NCI-H2081 treated with DMSO at 0.1 percent for 48 hours (cell line): Measurements from ENCODE around the gene NPY4R2.
"Not testable (repeated sequence)": the region's sequence is repeated elsewhere in the genome, so short reads cannot be mapped to it uniquely, and the experiment has no call there.

Source experiments
- DNase-seq: peaks from one replicate; lab custom pipeline; 2025; lab: John Stamatoyannopoulos, UW

NPY4R2 gene

DNA sequence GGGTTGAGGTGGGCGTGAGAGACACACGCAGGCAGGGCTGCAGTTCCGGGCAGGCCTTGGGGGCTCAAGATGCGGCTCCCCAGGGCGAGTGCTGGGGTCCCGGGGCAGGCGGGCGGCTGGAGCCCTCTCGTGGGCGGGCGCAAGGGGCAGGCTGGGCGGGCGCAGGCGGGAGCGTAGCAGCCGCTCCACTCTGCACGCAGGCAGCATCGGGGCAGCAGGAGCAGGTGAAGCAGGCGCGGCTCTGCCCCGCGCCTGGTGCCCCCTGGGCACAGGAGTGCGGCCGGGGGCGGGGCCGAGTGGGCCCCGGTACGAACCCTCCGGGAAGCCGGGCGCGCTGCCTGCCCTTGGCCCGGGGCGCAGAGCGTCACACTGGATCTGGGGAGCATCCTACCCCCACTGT is at the start of gene NPY4R2:
Gene NPY4R2 (plus strand): TSS at position 188 of the 400 bp plus-strand sequence. CDS start 3,326 bp downstream, outside the sequence.
- DNase-seq = not testable (repeated sequence)

GRCh38 chr10:47870887-47871286 is 47.6 kb upstream of the NPY4R2 start:
- not testable (repeated sequence) for DNase-seq

- DNase-seq = not testable (repeated sequence)
These were observed 46.8 kb upstream of the NPY4R2 start for GRCh38 chr10:47871485-47872180.

DNA sequence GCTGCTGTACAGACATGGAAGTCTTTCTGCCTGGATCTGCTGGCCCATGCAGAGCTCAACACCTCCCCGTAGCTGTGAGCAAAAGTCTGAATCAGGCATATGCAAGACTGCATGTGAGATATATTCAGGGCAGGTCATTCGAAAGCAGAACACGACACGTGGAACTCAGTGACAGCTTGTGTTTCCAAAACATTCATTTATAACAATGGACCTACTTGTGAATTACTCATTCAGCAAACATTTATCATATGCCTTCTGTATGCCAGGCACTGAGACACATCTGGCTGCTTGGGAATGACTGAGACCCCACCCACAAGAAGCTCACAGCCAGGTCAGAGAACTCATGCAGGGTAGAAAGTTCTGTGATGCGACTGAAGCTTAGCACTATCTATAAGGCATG is 46.2 kb upstream of the NPY4R2 start:
- DNase-seq = not testable (repeated sequence)

DNA sequence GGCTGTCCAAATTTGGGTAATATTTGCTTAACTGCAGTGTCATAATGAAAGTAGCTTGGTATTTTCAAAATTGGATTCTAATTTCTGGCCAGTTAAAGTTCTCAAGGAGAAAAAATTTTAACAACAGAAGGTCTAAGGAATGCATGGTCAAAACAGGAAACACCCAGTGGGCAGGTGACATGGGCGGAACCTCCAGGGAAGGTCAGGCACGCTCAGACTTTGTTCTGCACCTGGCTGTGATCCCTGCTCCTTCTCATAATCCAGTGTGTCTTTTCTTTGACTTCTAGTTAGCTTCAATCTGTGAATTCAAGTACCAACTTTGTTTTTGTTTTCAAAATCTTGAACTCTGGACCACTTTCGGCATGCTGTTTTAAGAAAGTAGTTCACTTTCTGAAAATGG is 34.2 kb upstream of the NPY4R2 start:
- DNase-seq = not testable (repeated sequence)

- not testable (repeated sequence) for DNase-seq
These were observed 33.5 kb upstream of the NPY4R2 start for GRCh38 chr10:47884934-47885333.

DNA sequence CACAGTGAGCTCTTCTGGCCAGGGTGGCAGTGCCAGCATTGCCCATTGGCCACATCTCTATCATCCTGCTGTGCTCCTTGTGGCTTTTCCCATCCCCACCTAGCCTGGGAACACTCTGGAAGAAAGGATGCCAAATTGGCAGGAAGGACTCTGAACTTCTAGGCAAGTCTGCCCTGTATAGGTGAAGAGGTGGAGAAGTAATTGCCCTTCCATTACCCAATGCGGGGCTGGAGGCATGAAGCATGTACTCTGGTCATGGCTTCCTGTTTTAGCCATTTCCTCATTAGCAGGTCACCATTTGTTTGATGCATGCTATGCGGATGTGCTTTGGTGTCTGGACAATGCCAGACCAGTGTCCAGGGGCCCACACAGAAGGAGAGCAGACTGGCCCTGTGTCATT is 32.1 kb upstream of the NPY4R2 start:
- DNase-seq = not testable (repeated sequence)

DNA sequence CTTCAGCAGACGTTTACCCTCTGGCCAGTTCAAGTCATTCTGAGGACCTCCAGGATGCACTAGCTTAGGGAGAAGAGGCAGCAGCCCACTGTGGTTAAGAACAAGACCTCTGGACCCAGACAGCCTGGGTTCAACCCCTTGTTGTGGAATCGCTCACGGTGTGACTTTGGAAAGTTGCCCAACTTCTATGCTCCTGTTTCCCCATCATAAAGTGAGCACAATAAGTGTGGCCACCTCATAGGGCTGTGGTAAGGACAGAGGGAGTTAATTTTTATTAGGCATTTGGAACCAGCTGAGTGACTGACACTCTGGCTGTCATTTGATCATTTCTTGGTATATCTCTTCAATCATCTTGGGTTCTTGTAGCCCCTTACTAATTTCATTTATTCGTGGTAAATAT is 31.6 kb upstream of the NPY4R2 start:
- DNase-seq = not testable (repeated sequence)

GRCh38 chr10:47890737-47891136 is 27.7 kb upstream of the NPY4R2 start:
- DNase-seq = not testable (repeated sequence)

- not testable (repeated sequence) for DNase-seq
These were observed 25.8 kb upstream of the NPY4R2 start for GRCh38 chr10:47892494-47893261.

DNA sequence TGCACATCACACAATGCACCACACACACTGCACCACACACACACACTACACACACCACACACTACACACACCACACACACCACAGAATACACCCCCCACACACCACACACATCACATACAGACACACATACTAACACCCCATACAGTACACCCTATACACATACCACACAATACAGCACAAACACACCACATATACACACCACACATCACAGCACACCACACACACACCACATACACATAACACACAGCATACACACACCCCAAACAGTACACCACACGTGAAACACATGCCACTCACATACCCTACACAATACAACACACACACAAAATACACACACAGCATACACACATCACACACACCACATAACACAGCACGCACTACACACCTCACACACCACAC is 23.9 kb upstream of the NPY4R2 start:
- not testable (repeated sequence) for DNase-seq

- DNase-seq = not testable (repeated sequence)
These were observed 20.6 kb upstream of the NPY4R2 start for GRCh38 chr10:47897813-47898212.

DNA sequence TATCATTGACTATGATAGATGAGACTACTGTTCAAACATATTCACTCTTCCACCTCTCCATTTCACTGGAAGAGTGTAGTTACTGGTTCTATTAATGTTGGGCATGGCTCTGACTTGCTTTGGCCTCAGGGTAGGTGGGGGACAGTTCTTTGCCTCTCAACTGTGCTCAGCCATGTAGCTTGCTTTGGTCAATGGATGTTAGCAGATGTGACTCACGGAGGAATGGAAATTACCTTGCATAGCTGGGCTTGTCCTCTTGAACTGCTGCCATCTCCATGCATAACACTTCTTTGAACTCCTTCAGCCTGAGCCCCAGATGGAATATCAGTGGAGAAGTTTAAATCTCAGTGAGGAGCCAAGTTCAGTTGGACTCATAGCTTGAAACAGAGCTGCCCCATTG is 9.1 kb upstream of the NPY4R2 start:
- DNase-seq = not testable (repeated sequence)

DNA sequence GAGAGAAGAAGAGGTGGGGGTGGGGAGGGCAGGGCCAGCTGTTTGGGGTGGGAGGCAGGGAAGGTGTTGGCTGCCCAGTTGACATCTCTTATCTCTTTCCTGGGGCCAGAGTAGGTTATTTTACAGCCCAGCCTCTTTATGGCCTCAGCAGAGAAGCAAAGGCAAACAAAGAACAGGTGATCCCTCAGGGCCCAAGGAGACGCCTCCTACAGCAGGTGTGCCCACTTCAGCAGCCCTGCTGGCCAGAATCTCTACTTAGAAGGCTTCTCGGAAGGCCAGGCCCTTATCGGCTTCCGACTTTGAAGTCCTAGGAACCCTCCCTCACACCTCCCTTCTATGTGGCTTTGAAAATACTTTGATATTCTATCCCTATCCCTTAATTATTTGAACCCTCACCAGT is 8.0 kb upstream of the NPY4R2 start:
- not testable (repeated sequence) for DNase-seq

DNA sequence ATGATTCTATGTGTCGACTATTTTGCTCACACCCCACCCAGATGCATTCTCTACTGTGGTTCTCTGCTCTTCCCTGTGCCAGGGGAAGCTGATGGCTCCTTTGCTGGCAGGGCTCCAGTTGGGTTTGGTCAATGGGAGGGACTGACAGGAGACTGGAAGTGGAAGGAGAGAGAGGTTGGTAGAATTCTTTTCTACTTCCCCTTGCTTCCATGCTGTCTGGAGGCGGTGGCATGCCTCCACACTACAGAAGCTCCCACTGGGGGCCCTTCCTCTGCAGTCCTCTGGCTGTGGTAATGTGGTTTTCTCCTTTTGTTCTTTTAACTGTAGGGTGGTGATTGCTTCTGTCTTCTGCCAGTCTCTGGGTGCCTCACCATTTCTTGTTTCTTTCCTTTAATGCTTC is 4.4 kb upstream of the NPY4R2 start:
- not testable (repeated sequence) for DNase-seq

GRCh38 chr10:47915849-47916548 is 2.5 kb upstream of the NPY4R2 start:
- DNase-seq = not testable (repeated sequence)

DNA sequence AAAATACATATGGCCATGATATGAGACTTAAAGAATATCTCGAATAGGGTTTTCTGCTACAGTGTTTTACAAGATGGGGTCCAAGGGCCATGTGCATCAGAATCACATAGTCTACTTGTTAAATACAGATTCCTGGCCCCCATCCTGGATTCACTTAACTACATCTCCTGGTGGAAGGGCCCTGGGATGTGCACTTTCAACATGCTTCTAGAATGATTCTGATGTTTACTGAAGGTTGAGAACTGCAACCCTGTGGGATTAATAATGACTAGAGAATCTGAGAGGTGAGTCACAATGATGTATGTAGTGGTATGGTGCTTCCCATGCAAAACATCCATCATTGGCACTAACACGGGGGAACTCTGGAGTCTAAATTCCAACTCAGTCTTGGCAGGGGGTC is 2.1 kb downstream of the NPY4R2 start:
- DNase-seq = not testable (repeated sequence)

- not testable (repeated sequence) for DNase-seq
These were observed 4.0 kb downstream of the NPY4R2 start for GRCh38 chr10:47922503-47922902.

GRCh38 chr10:47924628-47925027 is 6.2 kb downstream of the NPY4R2 start:
- not testable (repeated sequence) for DNase-seq

DNA sequence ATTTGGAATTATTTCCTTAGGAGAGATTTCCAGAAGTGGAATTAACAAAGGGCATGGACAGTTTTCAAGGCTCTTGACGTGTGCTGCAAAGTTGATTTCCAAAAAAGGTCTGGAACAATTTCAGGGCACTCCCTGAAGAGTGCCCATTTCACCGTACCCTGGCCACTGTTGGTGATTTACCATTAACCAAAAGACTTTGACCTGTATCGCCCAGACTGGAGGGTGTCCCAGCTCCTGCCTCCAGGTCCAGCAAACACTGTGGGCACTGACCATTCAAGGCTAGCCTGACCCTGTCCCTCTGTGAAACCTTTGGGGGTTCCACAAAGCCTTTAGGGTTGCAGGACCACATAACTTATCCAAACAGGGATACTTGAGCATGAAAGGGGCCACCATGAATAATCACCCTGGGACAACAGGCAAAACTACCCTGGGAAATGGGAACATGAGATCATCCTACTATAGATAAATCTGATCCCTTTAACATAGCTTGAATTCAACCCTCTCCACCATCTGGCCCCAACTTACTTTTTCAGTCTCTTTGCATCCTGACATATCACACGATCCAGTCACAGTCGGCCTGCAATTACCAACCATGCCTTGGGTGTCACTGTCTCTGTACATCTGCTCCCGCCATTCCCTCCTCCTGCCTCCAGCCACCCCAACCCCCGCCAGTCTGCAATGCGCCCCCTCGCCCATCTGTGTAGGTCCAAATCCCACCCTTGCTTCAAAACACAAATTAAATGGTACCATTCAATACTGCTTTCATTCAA is 8.9 kb downstream of the NPY4R2 start:
- not testable (repeated sequence) for DNase-seq

GRCh38 chr10:47928225-47928624 is 9.8 kb downstream of the NPY4R2 start:
- not testable (repeated sequence) for DNase-seq

DNA sequence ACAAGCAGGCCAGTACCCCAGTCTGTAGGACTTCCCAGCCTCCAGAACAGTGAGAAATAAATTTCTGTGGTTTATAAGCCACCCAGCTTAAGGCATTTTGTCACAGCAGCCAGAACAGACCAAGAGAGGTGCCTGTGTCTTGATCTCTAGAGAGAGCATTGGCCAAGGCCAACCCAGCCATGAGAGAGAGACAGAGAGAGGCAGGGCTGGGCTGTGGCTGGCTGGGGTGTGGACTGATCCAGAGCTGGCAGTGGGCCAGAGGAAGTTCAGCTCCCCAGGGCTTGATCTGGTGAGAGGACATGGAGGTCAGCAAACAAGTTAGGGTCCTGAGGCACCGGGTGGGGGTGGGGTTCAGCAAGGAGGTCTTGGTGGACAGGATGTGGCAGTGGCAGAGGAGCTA is 14.4 kb downstream of the NPY4R2 start:
- DNase-seq = not testable (repeated sequence)
